Measurements from ENCODE around the gene ZBTB20. TPM values are rescaled to one million over a fixed set of nuclear protein-coding genes. Genes with fewer than 3 reads are reported as not detected.

ZBTB20 gene
- total and polyA plus RNA-seq, 10 of the 15 experiments (the other 5 are each of a cell fraction or from before 2014, with no cell fraction given): 0.20 to 5.5 (median 2.2) TPM

DNA sequence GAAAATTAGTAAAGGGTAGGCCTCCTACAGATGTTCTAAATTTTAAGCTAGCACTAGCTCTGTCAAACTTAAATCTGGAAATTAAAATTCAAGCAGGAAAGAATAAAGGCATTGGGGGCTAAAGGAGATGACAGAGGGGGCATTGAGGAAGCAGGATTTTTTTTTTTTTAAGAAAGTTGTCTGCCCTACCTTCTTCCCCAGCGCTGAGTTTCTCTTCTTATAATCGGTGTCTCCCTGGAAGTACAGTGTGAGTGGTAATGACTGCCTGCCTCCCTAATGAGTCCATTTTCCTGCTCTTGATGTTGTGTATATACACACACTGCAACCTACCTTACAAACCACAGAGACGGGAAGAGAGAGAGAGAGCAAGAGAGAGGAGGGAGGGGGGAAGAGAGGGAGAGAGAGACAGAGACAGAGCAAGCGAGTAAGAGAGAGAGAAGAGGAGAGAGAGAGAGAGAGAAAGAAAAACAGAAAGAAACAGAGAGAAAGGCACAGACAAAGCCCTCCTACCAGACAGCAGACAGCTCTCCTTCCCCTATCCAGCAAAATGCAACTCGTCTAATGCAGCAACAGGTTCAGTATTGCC, 47.0 kb downstream of the ZBTB20 start (continued):
- TF ChIP-seq MEF2B (IDR thresholded peaks at IDR 0.05; ENCODE audit: partially characterized antibody, poor library complexity, severe bottlenecking) (no peak), CBX3 (IDR thresholded peaks at IDR 0.05; ENCODE audit: borderline replicate concordance, low read depth) (no peak), CBX5 (IDR thresholded peaks at IDR 0.05; ENCODE audit: low read depth) (no peak), SPI1 (IDR thresholded peaks at IDR 0.05; ENCODE audit: borderline replicate concordance, insufficient read depth, low read depth, low read length) (no peak), NR2F1 (conservative IDR thresholded peaks at IDR 0.05) (no peak), FOXK2 (IDR thresholded peaks at IDR 0.05) (no peak), IRF4 (IDR thresholded peaks at IDR 0.05; ENCODE audit: low read depth, low read length) (0 out of 2 replicates have a peak, but pooled peaks have one; percentile 21), BRCA1 (IDR thresholded peaks at IDR 0.05; ENCODE audit: low read depth, low read length) (no peak), FOS (IDR thresholded peaks at IDR 0.05; ENCODE audit: borderline replicate concordance, extremely low read depth, insufficient read length) (no peak), NFIC (IDR thresholded peaks at IDR 0.05; ENCODE audit: low read depth, low read length) (peak; percentile 48; the same call in 1 of the 2 replicates), KAT2A (conservative IDR thresholded peaks at IDR 0.05; ENCODE audit: control insufficient read depth, low read depth, low read length) (no peak), FOXM1 (IDR thresholded peaks at IDR 0.05; ENCODE audit: low read depth, low read length) (0 out of 2 replicates have a peak, but pooled peaks have one; percentile 22), MTA3 (IDR thresholded peaks at IDR 0.05; ENCODE audit: borderline replicate concordance, low read length) (0 out of 2 replicates have a peak, but pooled peaks have one; percentile 67), ZZZ3 (IDR thresholded peaks at IDR 0.05; ENCODE audit: control insufficient read depth, insufficient read length, low read depth) (peak; percentile 48), ZNF217 (IDR thresholded peaks at IDR 0.05) (no peak)
- TF ChIP-seq, protein P1, sequence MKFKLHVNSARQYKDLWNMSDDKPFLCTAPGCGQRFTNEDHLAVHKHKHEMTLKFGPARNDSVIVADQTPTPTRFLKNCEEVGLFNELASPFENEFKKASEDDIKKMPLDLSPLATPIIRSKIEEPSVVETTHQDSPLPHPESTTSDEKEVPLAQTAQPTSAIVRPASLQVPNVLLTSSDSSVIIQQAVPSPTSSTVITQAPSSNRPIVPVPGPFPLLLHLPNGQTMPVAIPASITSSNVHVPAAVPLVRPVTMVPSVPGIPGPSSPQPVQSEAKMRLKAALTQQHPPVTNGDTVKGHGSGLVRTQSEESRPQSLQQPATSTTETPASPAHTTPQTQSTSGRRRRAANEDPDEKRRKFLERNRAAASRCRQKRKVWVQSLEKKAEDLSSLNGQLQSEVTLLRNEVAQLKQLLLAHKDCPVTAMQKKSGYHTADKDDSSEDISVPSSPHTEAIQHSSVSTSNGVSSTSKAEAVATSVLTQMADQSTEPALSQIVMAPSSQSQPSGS (IDR thresholded peaks at IDR 0.05; ENCODE audit: low read length): peak; percentile 41; the same call in 1 of the 2 replicates
- TF ChIP-seq, protein P2, sequence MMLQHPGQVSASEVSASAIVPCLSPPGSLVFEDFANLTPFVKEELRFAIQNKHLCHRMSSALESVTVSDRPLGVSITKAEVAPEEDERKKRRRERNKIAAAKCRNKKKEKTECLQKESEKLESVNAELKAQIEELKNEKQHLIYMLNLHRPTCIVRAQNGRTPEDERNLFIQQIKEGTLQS (IDR thresholded peaks at IDR 0.05; ENCODE audit: borderline replicate concordance, extremely low read depth, low read depth, low read length): no peak
